GM18870 (cell line): ENCODE data around the gene PDCD4.

Source experiments
- ATAC-seq: cut with Tn5 transposase; IDR thresholded peaks from one replicate; pipeline ENCODE4 v1.9.1; 2021; ENCODE audit warnings: moderate library complexity; ENCODE audit not compliant: unreplicated experiment

The PDCD4 gene

GRCh38 chr10:110841767-110842267 is 29.9 kb upstream of the PDCD4 start:
- ATAC-seq: peak; percentile 76

GRCh38 chr10:110842326-110842904 is 29.3 kb upstream of the PDCD4 start:
- no peak for ATAC-seq

GRCh38 chr10:110843031-110843430 is 28.7 kb upstream of the PDCD4 start:
- ATAC-seq: peak; percentile 81

- ATAC-seq: no peak
Observed at GRCh38 chr10:110843796-110844616, 27.7 kb upstream of the PDCD4 start.

- no peak for ATAC-seq
Observed at GRCh38 chr10:110844617-110844881, 27.2 kb upstream of the PDCD4 start.

GRCh38 chr10:110845192-110845755 is 26.5 kb upstream of the PDCD4 start:
- ATAC-seq: no peak

- no peak for ATAC-seq
Observed at GRCh38 chr10:110845756-110846620, 25.7 kb upstream of the PDCD4 start.

DNA sequence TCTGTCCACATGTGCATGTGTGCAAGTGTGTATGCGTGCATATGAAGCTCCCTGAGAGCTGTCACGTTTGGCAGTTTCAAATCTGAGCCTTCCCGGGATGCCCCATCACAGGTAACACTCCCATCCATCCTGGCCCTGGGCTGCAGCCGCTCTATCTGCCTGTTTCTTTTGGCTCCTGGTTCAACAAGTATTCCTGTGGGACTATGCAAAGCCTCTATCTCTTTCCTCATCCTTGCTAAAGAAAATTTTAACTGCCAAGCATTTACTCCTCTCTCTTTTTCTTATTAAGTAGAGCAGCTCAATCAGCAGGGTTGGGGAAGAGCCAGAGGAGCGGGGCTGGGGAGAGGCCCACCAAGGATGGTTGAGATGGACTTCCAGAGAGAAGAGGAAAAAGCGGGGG is 24.4 kb upstream of the PDCD4 start:
- ATAC-seq: no peak

- ATAC-seq: no peak
Observed at GRCh38 chr10:110848106-110848505, 23.6 kb upstream of the PDCD4 start.

DNA sequence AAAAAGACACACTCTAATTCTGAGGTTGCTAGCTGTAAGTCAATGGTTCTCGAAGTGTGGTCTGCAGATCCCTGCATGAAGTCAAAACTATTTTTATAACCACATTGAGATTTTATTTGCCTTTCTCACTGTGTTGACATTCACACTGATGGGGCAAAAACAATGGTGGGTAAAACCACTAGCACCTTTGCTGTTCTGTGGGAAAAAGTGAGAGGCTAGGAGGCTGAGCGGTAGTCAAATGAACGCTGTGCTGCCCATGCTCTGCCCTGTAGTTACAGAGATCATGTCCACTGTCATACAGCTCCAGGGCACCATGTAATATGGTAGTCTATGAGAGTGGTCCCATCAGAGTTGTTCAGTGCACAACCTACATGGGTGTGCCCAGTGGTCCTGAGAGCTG is 21.6 kb upstream of the PDCD4 start:
- ATAC-seq: no peak

GRCh38 chr10:110851020-110851612 is 20.6 kb upstream of the PDCD4 start:
- ATAC-seq: no peak

DNA sequence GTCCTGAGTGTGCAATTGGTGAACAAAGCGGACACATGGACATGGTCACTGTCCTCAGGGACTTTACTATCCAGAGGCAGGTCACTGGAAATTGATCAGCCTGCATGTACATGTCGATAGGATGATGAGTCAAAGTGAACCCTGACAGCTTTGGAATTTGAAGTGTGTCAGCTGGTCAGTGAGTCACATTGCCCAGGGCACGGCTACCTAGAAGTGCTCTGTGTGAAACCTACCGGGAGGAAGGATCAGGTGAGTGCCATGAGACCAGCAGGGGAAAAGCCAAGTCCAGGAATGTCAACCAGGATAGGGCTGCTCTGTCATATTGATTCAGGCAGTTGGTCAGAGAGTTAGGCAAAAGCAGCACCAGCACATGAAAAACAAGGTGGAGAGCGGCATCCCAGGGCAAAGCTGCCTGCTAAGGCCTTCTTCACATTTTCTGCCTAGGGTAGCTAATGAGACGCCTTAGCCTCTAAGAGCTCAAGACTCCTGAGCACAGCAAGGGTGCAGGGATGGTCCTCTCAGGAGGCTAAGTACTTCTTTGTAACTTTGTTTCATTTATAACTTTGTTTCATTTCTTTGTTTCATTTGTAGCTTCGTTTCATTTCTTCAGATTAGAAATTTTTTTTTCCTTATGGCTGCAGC is 19.4 kb upstream of the PDCD4 start:
- no peak for ATAC-seq

DNA sequence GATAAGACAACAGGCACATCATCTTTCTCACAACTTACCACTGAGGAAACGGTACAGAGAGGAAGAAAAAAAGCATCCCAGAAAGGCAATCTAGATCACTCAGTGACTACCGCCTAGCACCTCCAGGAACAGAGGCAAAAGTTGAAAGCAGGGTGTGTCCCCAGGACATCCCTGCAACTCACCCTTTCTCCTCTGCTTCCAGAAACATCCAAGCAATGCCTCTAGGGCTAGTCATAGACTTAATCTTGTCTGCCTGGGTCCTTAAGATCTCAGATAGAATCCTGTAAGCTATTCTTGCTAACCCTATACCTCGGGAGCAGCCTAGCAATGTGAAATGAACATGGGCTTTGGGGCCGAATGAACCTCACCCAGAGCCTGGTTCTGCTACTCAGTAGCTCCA is 18.8 kb upstream of the PDCD4 start:
- no peak for ATAC-seq

DNA sequence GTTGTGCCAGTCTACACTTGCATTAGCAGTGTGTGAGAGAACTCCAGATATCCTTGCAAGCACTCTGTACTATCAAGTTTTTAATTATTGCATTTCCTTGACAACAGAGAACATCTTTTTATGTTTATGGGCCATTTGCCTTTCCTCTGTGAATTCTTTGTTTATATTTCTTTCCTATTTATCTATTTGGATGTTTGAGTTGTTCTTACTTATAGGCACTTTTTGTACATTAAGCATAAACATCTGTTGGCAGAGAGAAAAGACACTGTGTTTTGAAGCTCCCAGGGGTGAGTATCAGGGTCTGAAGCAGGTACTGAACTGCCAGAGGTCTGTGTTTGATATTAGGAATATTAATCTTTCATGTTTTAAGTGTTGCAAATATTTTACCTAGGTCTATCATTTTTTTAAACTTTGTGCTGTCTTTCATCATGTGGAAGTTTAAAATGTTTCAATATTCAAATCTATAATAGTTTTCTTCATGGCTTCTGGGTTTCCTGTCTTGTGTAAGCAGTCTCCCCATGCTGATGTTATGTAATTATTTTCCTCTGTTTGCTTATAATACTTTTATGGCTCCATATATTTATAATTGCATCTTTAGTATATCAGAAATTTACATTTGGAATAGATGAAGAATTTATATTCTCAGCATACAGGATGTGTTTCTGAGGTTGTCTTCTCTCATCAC is 17.7 kb upstream of the PDCD4 start:
- no peak for ATAC-seq

DNA sequence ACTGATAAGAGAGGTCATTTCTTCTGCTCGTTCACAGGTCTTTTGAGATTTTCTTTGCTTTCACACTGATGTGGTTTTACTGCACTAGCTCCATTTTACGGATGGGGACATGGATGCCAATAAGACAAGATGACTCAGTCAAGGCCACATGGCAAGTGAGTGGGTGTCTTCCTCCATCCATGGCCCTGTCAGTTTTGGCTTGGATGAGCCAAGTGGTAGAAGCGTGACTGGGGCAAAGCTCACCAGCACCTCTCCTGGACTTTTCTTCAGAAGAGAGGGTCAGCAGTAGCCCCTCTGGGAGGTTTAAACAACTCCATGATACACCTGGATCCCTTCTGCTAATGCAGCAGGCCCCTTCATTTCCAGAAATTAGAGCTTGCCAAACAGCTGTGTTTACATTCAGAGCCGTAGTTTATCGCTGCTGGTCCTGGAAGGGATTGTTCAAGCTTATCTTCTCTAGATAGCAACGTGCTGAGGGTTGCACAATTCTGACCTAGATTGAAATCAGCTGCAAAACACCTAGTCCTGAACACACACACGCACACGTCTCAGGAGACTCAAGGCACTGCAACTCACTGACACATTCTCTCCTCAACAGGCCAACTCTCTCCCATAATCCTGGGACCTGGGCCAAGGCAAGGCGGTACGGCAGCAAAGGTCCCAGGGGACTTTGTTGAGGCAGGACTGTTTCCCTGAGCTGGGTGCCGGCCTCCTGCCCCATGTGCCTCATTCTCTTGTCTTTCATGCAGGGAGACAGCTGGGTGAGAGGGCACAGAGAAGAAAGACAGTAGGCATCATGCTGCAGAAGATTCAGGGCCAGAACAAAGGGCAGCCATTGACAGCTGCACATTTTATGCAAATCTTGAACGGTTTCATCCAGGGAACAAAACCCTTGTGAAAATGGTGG is 14.2 kb upstream of the PDCD4 start:
- peak; percentile 29 for ATAC-seq

GRCh38 chr10:110858297-110858934 is 13.3 kb upstream of the PDCD4 start:
- no peak for ATAC-seq

- no peak for ATAC-seq
Observed at GRCh38 chr10:110859206-110859972, 12.3 kb upstream of the PDCD4 start.

DNA sequence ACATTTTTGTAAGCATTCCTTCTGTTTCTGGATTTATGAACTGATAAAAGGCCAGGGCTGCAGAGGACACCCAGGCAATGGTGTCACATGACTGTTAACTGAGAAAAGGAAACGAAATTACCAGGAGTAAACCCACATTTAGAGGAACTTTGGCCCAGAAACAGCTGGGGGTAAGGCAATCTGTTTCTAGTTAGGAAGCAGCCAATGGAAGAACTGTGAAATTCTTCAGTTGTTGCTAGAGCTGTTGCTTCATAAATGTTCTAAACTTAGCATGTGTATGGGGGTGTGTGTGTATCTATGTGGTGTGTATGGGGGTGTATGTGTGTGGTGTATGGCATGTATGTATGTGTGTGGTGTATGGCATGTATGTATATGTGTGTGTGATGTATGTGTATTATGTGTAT is 11.8 kb upstream of the PDCD4 start:
- no peak for ATAC-seq
